HG02610 (cell line): ENCODE results near the gene SFMBT2.
"Not testable (repeated sequence)": the region's sequence is repeated elsewhere in the genome, so short reads cannot be mapped to it uniquely, and the experiment has no call there.

Experiments used
- ATAC-seq: cut with Tn5 transposase; IDR thresholded peaks from one replicate; pipeline ENCODE4 v1.9.1; 2021; ENCODE audit warnings: mild to moderate bottlenecking, moderate library complexity; ENCODE audit not compliant: unreplicated experiment

The SFMBT2 gene

GRCh38 chr10:7403620-7404019 lies 7.2 kb downstream of the SFMBT2 start:
- no peak for ATAC-seq

- ATAC-seq = no peak
Measured at GRCh38 chr10:7401782-7402181, 9.1 kb downstream of the SFMBT2 start.

- no peak for ATAC-seq
Measured at GRCh38 chr10:7401156-7401555, 9.7 kb downstream of the SFMBT2 start.

GRCh38 chr10:7400068-7400715 lies 10.6 kb downstream of the SFMBT2 start:
- no peak for ATAC-seq

- no peak for ATAC-seq
Measured at GRCh38 chr10:7399533-7399932, 11.3 kb downstream of the SFMBT2 start.

GRCh38 chr10:7397049-7398035 lies 13.5 kb downstream of the SFMBT2 start:
- no peak for ATAC-seq

- not testable (repeated sequence) for ATAC-seq
Measured at GRCh38 chr10:7392301-7392700, 18.5 kb downstream of the SFMBT2 start.

GRCh38 chr10:7391748-7392147 lies 19.1 kb downstream of the SFMBT2 start:
- ATAC-seq = no peak

- not testable (repeated sequence) for ATAC-seq
Measured at GRCh38 chr10:7390689-7391110, 20.1 kb downstream of the SFMBT2 start.

- ATAC-seq = no peak
Measured at GRCh38 chr10:7389844-7390243, 21.0 kb downstream of the SFMBT2 start.

- ATAC-seq = no peak
Measured at GRCh38 chr10:7389346-7389745, 21.5 kb downstream of the SFMBT2 start.

- no peak for ATAC-seq
Measured at GRCh38 chr10:7388602-7389001, 22.2 kb downstream of the SFMBT2 start.

GRCh38 chr10:7388149-7388548 lies 22.7 kb downstream of the SFMBT2 start:
- ATAC-seq = not testable (repeated sequence)

- no peak for ATAC-seq
Measured at GRCh38 chr10:7385114-7385513, 25.7 kb downstream of the SFMBT2 start.

- ATAC-seq = no peak
Measured at GRCh38 chr10:7383442-7383841, 27.4 kb downstream of the SFMBT2 start.

- ATAC-seq = no peak
Measured at GRCh38 chr10:7380704-7381241, 30.1 kb downstream of the SFMBT2 start.

GRCh38 chr10:7378602-7379403 lies 32.0 kb downstream of the SFMBT2 start:
- peak; percentile 43 for ATAC-seq

GRCh38 chr10:7377614-7378248 lies 33.1 kb downstream of the SFMBT2 start:
- no peak for ATAC-seq

- no peak for ATAC-seq
Measured at GRCh38 chr10:7374795-7375194, 36.0 kb downstream of the SFMBT2 start.

GRCh38 chr10:7373039-7373438 lies 37.8 kb downstream of the SFMBT2 start:
- no peak for ATAC-seq
